ENCODE measurements around the gene CDC25B.
A peak's percentile ranks its signal among the peaks of the same experiment; 100 is the strongest.

DNA sequence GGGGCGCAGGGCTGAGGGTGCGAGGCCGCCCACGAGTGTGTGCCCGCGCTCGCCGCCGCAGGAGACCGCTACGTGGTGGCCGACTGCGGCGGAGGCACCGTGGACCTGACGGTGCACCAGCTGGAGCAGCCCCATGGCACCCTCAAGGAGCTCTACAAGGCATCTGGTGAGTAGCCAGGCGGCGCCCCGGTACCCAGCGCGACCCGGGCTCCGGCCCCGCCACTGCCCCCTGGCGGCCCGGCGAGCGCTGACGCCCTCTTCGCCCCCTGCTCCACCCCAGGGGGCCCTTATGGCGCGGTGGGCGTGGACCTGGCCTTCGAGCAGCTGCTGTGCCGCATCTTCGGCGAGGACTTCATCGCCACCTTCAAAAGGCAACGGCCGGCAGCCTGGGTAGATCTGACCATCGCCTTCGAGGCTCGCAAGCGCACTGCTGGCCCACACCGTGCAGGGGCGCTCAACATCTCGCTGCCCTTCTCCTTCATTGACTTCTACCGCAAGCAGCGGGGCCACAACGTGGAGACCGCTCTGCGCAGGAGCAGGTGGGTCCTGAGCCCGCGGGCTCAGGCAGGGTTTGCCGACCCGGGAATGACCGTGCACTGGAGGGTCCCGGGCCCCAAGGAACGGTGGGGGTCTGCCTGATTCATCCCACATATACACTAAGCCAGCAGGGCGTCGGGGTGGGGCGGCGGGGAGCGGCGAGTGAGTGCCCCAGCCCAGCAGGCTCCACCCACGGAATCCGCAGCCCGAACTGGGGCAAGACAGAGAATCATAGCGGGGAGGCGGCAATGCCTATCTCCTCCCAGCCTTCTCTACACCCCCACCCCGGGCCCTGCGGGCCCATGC, 46.2 kb upstream of the CDC25B start:
- TF ChIP-seq CEBPB (IDR thresholded peaks at IDR 0.05; ENCODE audit: borderline replicate concordance, low read depth, low read length) (no peak), RFX5 (IDR thresholded peaks at IDR 0.05; ENCODE audit: low read depth, low read length) (no peak), SRSF1 (optimal IDR thresholded peaks at IDR 0.05; ENCODE audit: low read depth, low read length) (peak; percentile 13), CBX5 (CRISPR knock-in tag; IDR thresholded peaks at IDR 0.05; ENCODE audit: borderline replicate concordance) (0 out of 2 replicates have a peak, but pooled peaks have one; percentile 46), SNAPC5 (CRISPR knock-in tag; IDR thresholded peaks at IDR 0.05; ENCODE audit: borderline replicate concordance) (no peak)
- TF ChIP-seq, protein P1, sequence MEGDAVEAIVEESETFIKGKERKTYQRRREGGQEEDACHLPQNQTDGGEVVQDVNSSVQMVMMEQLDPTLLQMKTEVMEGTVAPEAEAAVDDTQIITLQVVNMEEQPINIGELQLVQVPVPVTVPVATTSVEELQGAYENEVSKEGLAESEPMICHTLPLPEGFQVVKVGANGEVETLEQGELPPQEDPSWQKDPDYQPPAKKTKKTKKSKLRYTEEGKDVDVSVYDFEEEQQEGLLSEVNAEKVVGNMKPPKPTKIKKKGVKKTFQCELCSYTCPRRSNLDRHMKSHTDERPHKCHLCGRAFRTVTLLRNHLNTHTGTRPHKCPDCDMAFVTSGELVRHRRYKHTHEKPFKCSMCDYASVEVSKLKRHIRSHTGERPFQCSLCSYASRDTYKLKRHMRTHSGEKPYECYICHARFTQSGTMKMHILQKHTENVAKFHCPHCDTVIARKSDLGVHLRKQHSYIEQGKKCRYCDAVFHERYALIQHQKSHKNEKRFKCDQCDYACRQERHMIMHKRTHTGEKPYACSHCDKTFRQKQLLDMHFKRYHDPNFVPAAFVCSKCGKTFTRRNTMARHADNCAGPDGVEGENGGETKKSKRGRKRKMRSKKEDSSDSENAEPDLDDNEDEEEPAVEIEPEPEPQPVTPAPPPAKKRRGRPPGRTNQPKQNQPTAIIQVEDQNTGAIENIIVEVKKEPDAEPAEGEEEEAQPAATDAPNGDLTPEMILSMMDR (CRISPR knock-in tag; IDR thresholded peaks at IDR 0.05) = peak; percentile 96
- TF ChIP-seq, protein P2, sequence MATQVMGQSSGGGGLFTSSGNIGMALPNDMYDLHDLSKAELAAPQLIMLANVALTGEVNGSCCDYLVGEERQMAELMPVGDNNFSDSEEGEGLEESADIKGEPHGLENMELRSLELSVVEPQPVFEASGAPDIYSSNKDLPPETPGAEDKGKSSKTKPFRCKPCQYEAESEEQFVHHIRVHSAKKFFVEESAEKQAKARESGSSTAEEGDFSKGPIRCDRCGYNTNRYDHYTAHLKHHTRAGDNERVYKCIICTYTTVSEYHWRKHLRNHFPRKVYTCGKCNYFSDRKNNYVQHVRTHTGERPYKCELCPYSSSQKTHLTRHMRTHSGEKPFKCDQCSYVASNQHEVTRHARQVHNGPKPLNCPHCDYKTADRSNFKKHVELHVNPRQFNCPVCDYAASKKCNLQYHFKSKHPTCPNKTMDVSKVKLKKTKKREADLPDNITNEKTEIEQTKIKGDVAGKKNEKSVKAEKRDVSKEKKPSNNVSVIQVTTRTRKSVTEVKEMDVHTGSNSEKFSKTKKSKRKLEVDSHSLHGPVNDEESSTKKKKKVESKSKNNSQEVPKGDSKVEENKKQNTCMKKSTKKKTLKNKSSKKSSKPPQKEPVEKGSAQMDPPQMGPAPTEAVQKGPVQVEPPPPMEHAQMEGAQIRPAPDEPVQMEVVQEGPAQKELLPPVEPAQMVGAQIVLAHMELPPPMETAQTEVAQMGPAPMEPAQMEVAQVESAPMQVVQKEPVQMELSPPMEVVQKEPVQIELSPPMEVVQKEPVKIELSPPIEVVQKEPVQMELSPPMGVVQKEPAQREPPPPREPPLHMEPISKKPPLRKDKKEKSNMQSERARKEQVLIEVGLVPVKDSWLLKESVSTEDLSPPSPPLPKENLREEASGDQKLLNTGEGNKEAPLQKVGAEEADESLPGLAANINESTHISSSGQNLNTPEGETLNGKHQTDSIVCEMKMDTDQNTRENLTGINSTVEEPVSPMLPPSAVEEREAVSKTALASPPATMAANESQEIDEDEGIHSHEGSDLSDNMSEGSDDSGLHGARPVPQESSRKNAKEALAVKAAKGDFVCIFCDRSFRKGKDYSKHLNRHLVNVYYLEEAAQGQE (IDR thresholded peaks at IDR 0.05; ENCODE audit: borderline replicate concordance in 1 of 2, low read depth in 1 of 2, low read length in 2 of 2) = no peak
- TF ChIP-seq, protein P3, sequence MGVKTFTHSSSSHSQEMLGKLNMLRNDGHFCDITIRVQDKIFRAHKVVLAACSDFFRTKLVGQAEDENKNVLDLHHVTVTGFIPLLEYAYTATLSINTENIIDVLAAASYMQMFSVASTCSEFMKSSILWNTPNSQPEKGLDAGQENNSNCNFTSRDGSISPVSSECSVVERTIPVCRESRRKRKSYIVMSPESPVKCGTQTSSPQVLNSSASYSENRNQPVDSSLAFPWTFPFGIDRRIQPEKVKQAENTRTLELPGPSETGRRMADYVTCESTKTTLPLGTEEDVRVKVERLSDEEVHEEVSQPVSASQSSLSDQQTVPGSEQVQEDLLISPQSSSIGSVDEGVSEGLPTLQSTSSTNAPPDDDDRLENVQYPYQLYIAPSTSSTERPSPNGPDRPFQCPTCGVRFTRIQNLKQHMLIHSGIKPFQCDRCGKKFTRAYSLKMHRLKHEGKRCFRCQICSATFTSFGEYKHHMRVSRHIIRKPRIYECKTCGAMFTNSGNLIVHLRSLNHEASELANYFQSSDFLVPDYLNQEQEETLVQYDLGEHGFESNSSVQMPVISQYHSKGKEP (CRISPR knock-in tag; IDR thresholded peaks at IDR 0.05) = no peak; the same call in 1 of the 2 replicates
- TF ChIP-seq, protein P4, sequence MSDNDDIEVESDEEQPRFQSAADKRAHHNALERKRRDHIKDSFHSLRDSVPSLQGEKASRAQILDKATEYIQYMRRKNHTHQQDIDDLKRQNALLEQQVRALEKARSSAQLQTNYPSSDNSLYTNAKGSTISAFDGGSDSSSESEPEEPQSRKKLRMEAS (IDR thresholded peaks at IDR 0.05) = peak; percentile 53; the same call in 1 of the 2 replicates

Data from HepG2 (cell line).